HG02840 (cell line): Measurements from ENCODE around the gene COIL.

Experiments used
- ATAC-seq: cut with Tn5 transposase; IDR thresholded peaks from one replicate; pipeline ENCODE4 v1.9.1; 2021; ENCODE audit warnings: mild to moderate bottlenecking, moderate library complexity, moderate number of reproducible peaks; ENCODE audit not compliant: unreplicated experiment, low FRiP score

COIL gene

GRCh38 chr17:56937687-56938086 lies 23.2 kb downstream of the COIL start:
- no peak for ATAC-seq

GRCh38 chr17:56936697-56937322 lies 24.0 kb downstream of the COIL start:
- ATAC-seq: no peak

GRCh38 chr17:56935461-56935860 lies 25.4 kb downstream of the COIL start:
- ATAC-seq: no peak

- no peak for ATAC-seq
Measured at GRCh38 chr17:56934280-56934679, 26.6 kb downstream of the COIL start.

- no peak for ATAC-seq
Measured at GRCh38 chr17:56933868-56934267, 27.0 kb downstream of the COIL start.

- no peak for ATAC-seq
Measured at GRCh38 chr17:56933151-56933745, 27.6 kb downstream of the COIL start.

GRCh38 chr17:56930739-56931337 lies 30.0 kb downstream of the COIL start:
- ATAC-seq: no peak

- no peak for ATAC-seq
Measured at GRCh38 chr17:56929362-56929969, 31.4 kb downstream of the COIL start.

- no peak for ATAC-seq
Measured at GRCh38 chr17:56928586-56928985, 32.3 kb downstream of the COIL start.

- no peak for ATAC-seq
Measured at GRCh38 chr17:56926704-56927103, 34.1 kb downstream of the COIL start.

GRCh38 chr17:56926270-56926669 lies 34.6 kb downstream of the COIL start:
- ATAC-seq: no peak

GRCh38 chr17:56925088-56925487 lies 35.8 kb downstream of the COIL start:
- ATAC-seq: no peak

GRCh38 chr17:56919717-56920116 lies 41.1 kb downstream of the COIL start:
- ATAC-seq: no peak

GRCh38 chr17:56918916-56919315 lies 41.9 kb downstream of the COIL start:
- no peak for ATAC-seq

GRCh38 chr17:56917559-56918296 lies 43.1 kb downstream of the COIL start:
- no peak for ATAC-seq

- ATAC-seq: no peak
Measured at GRCh38 chr17:56914581-56915273, 46.1 kb downstream of the COIL start.

GRCh38 chr17:56913867-56914580 lies 46.8 kb downstream of the COIL start, which contains the start of gene TRIM25:
Gene TRIM25, minus strand, starts transcription at chr17:56914049. Its CDS starts 61 bp downstream, at chr17:56913988.
- ATAC-seq: peak; percentile 59

- peak; percentile 37 for ATAC-seq
Measured at GRCh38 chr17:56913353-56913866, 47.4 kb downstream of the COIL start.

- ATAC-seq: peak; percentile 3
Measured at GRCh38 chr17:56913000-56913311, 47.9 kb downstream of the COIL start.
